Mesendoderm (in vitro differentiated cells): ENCODE results near the gene CARD18.

Experiments
- DNase-seq: peaks from one replicate; pipeline ENCODE4 v3.0.0; 2013
- H2AK5ac ChIP-seq: 2 replicates; pipeline ENCODE4 v1.6.1; 2013; ENCODE audit warnings: low read length, inconsistent platforms
- H2BK120ac ChIP-seq: 2 replicates; pipeline ENCODE4 v1.6.1; 2013; ENCODE audit warnings: low read depth, mild to moderate bottlenecking, low read length, moderate library complexity, mixed read lengths
- H2BK15ac ChIP-seq: replicated peaks from 2 replicates; pipeline ENCODE4 v1.6.1; 2013; ENCODE audit warnings: low read depth, mild to moderate bottlenecking, moderate library complexity
- H2BK5ac ChIP-seq: 2 replicates; pipeline ENCODE4 v1.6.1; 2013; ENCODE audit warnings: low read length, inconsistent platforms
- H3K18ac ChIP-seq: 2 replicates; pipeline ENCODE4 v1.6.1; 2013; ENCODE audit warnings: mild to moderate bottlenecking, low read length, mixed read lengths
- H3K23ac ChIP-seq: one replicate; pipeline ENCODE4 v1.6.1; 2013; ENCODE audit warnings: low read length
- H3K27ac ChIP-seq: 2 replicates; pipeline ENCODE4 v1.5.1; 2013; ENCODE audit warnings: low read depth, mild to moderate bottlenecking, inconsistent platforms, low read length, moderate library complexity
- H3K27me3 ChIP-seq: 2 replicates; pipeline ENCODE4 v1.6.1; 2013; ENCODE audit warnings: low read length, control low read depth, mild to moderate bottlenecking, inconsistent platforms; ENCODE audit not compliant: insufficient read depth, poor library complexity
- H3K36me3 ChIP-seq: 2 replicates; pipeline ENCODE4 v1.6.1; 2013; ENCODE audit warnings: low read length, inconsistent platforms; ENCODE audit not compliant: control insufficient read depth, insufficient read depth
- H3K4ac ChIP-seq: one replicate; pipeline ENCODE4 v1.6.1; 2013; ENCODE audit warnings: low read depth, mild to moderate bottlenecking, low read length, moderate library complexity
- H3K4me1 ChIP-seq: 2 replicates; pipeline ENCODE4 v1.6.1; 2013; ENCODE audit warnings: low read depth, low read length, inconsistent platforms; ENCODE audit not compliant: control insufficient read depth
- H3K4me2 ChIP-seq: 2 replicates; pipeline ENCODE4 v1.6.1; 2013; ENCODE audit warnings: low read length
- H3K4me3 ChIP-seq: 2 replicates; pipeline ENCODE4 v1.5.1; 2013; ENCODE audit warnings: mild to moderate bottlenecking, low read length
- H3K56ac ChIP-seq: one replicate; pipeline ENCODE4 v1.6.1; 2013; ENCODE audit warnings: low read length
- H3K79me1 ChIP-seq: 2 replicates; pipeline ENCODE4 v1.6.1; 2013; ENCODE audit warnings: low read length, inconsistent platforms
- H3K79me2 ChIP-seq: 2 replicates; pipeline ENCODE4 v1.6.1; 2013; ENCODE audit warnings: mild to moderate bottlenecking, low read length; ENCODE audit not compliant: control insufficient read depth, insufficient read depth
- H3K9ac ChIP-seq: 2 replicates; pipeline ENCODE4 v1.6.1; 2013; ENCODE audit warnings: low read length, inconsistent platforms
- H4K5ac ChIP-seq: one replicate; pipeline ENCODE4 v1.6.1; 2013; ENCODE audit warnings: low read length
- H4K8ac ChIP-seq: one replicate; pipeline ENCODE4 v1.6.1; 2013; ENCODE audit warnings: low read depth, mild to moderate bottlenecking, control low read depth, low read length, moderate library complexity
- WGBS: extraction: QIAGEN DNeasy Blood & Tissue Kit; methylation state at CpG from one replicate; pipeline ENCODE4 v1.1.7; 2013; ENCODE audit warnings: low lambda C conversion rate, missing lambda C conversion rate; ENCODE audit not compliant: insufficient coverage; ENCODE audit errors: extremely low coverage; 5-methylcytosine and 5-hydroxymethylcytosine counted together

The CARD18 gene

DNA sequence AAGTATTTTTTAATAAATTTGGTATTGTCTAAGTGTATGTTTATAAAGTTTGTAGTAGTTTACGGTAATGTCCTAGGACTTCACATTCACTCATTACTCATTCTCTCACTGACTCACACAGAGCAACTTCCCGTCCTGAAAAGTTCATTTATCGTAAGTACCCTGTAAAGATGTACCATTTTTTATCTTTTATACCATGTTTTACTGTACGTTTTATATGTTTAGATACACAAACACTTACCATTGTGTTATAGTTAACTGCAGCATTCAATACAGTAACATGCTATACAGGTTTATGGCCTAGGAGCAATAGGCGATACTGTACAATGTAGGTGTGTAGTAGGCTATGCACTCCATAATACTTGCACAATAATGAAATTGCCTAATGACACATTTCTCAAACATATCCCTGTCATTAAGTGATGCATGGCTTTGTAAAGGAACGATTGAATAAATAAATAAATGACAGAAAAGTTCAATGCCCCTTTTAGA lies 12.5 kb upstream of the CARD18 start:
- 100% methylated on average over 1 of the region's 6 CpGs for WGBS
- no peaks in the 10 kb centered on the region for H3K4me1 ChIP-seq

DNA sequence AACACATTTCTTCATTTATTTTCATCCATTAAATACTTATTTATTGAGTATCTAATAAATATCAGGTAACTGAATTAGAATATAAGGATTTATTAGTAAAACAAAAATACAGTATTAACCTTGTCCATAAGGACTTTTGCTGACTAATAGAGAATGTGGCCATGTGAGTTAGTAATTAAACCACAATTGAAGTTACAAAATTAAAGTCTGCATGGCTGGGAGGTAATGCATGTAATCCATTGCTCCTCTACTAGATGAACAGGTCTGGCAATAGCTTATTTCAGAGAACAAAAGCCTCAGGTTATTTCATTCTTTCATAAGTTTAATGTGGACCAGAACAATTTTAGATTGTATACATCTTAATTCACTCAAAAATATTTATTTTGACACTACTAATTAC lies 9.9 kb upstream of the CARD18 start:
- no peak overlapping the region for H3K4me2 ChIP-seq
- H3K27ac ChIP-seq: no peak overlapping the region
- no peak overlapping the region for H3K9ac ChIP-seq
- no peak overlapping the region for H3K56ac ChIP-seq
- no peak overlapping the region for H2BK120ac ChIP-seq
- H3K36me3 ChIP-seq: no peaks in the 10 kb centered on the region
- DNase-seq: no peak
- no peaks in the 10 kb centered on the region for H3K79me2 ChIP-seq
- H3K27me3 ChIP-seq: no peaks in the 10 kb centered on the region
- no peak overlapping the region for H3K4me3 ChIP-seq
- H3K4ac ChIP-seq: no peak overlapping the region
- no peak overlapping the region for H2BK15ac ChIP-seq
- H3K79me1 ChIP-seq: no peaks in the 10 kb centered on the region
- H4K5ac ChIP-seq: no peak overlapping the region
- H3K23ac ChIP-seq: no peak overlapping the region
- H2AK5ac ChIP-seq: no peak overlapping the region
- H2BK5ac ChIP-seq: no peak overlapping the region
- H3K18ac ChIP-seq: no peak overlapping the region
- no peak overlapping the region for H4K8ac ChIP-seq
- no peaks in the 10 kb centered on the region for H3K4me1 ChIP-seq

More for the DNA sequence above, 12.5 kb upstream of the CARD18 start:
- H3K9ac ChIP-seq: no peak overlapping the region
- H3K4ac ChIP-seq: no peak overlapping the region
- no peaks in the 10 kb centered on the region for H3K79me2 ChIP-seq
- no peak overlapping the region for H2BK120ac ChIP-seq
- no peak overlapping the region for H3K4me3 ChIP-seq
- H2BK5ac ChIP-seq: no peak overlapping the region
- H3K56ac ChIP-seq: no peak overlapping the region
- H2BK15ac ChIP-seq: no peak overlapping the region
- H3K36me3 ChIP-seq: no peaks in the 10 kb centered on the region
- no peak overlapping the region for H3K18ac ChIP-seq
- H2AK5ac ChIP-seq: no peak overlapping the region
- no peaks in the 10 kb centered on the region for H3K27me3 ChIP-seq
- no peak for DNase-seq
- H3K4me2 ChIP-seq: no peak overlapping the region
- no peak overlapping the region for H3K27ac ChIP-seq
- no peak overlapping the region for H4K8ac ChIP-seq
- H4K5ac ChIP-seq: no peak overlapping the region
- H3K23ac ChIP-seq: no peak overlapping the region
- no peaks in the 10 kb centered on the region for H3K79me1 ChIP-seq

DNA sequence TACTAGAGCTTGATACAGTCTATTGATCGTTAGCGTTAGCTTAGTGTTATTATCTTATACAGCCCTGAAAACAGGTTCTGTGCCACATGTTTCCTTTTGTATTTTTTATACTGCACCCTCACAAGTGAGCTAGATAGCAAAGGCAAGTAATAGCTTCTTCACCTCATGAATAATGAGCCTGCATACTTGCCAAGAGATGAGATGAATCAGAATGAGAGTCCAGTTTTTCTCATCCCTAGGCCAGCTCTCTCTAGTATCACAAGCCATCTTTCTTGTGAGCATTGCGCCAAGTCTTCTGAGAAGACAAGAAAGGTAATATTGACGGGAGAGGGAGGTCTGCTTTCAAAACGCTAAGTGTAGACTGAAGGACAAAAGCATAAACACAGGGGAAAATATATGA lies 8.7 kb upstream of the CARD18 start:
- Histone ChIP-seq H2AK5ac (no peak overlapping the region), H2BK5ac (no peak overlapping the region), H4K8ac (no peak overlapping the region), H3K4me3 (no peak overlapping the region), H3K9ac (no peak overlapping the region), H3K27ac (no peak overlapping the region), H2BK15ac (no peak overlapping the region), H3K56ac (no peak overlapping the region), H4K5ac (no peak overlapping the region), H3K23ac (no peak overlapping the region), H3K4me2 (no peak overlapping the region), H3K4me1 (no peaks in the 10 kb centered on the region), H3K18ac (no peak overlapping the region), H3K36me3 (no peaks in the 10 kb centered on the region), H3K27me3 (no peaks in the 10 kb centered on the region), H3K79me2 (no peaks in the 10 kb centered on the region), H2BK120ac (no peak overlapping the region), H3K4ac (no peak overlapping the region), H3K79me1 (no peaks in the 10 kb centered on the region)
- WGBS: no CpG with 5 or more reads among the region's 5 CpGs
- no peak for DNase-seq

DNA sequence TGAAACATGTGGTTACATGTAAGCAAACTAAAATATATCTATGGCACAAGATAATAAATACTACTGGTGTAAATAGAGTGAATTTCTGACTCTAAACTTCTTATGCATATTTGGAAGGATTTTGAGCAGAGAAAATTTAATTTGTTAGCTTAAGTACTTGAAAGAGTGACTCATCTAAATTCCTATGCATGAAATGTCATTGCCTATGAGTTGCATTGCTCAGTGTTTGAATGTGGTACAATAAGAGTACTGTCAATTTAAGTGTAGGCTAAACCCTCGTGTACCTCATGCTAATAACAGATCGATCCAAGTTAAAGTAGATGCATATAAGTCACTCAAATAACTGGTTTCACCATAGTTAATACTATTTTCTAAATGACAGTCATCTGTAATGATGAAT lies 5.3 kb upstream of the CARD18 start:
- Histone ChIP-seq H2BK120ac (no peak overlapping the region), H3K79me2 (no peaks in the 10 kb centered on the region), H3K23ac (no peak overlapping the region), H3K56ac (no peak overlapping the region), H3K4me2 (no peak overlapping the region), H3K36me3 (no peaks in the 10 kb centered on the region), H2BK15ac (no peak overlapping the region), H3K4ac (no peak overlapping the region), H3K18ac (no peak overlapping the region), H2BK5ac (no peak overlapping the region), H3K27me3 (no peaks in the 10 kb centered on the region), H3K4me3 (no peak overlapping the region), H3K79me1 (no peaks in the 10 kb centered on the region), H2AK5ac (no peak overlapping the region), H4K5ac (no peak overlapping the region), H4K8ac (no peak overlapping the region), H3K4me1 (no peaks in the 10 kb centered on the region), H3K27ac (no peak overlapping the region), H3K9ac (no peak overlapping the region)
- DNase-seq: peak; percentile 2
- WGBS: no CpG with 5 or more reads among the region's 2 CpGs

DNA sequence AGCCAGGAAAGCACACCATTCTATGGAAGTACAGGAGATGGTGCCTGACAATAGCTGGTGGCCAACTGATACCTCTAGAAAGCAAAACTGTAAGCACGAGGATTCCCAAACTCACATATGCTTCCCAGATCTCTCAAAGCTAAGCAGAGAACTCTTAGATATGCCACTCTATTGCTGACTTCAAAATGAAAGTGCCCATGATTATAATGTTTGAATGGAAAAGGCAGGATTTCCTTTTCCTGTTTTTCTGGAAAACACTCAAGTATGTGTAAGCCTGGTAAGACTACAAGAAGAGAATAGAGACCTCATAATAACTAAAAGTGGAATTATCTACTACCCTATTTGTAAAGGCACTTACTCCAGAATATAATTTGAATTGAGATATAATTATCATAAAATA lies 2.6 kb upstream of the CARD18 start:
- no peak for DNase-seq
- H4K5ac ChIP-seq: no peak overlapping the region
- H3K4me1 ChIP-seq: no peaks in the 10 kb centered on the region
- H3K27me3 ChIP-seq: no peaks in the 10 kb centered on the region
- no peak overlapping the region for H3K4me2 ChIP-seq
- no peak overlapping the region for H4K8ac ChIP-seq
- H3K79me2 ChIP-seq: no peaks in the 10 kb centered on the region
- no peaks in the 10 kb centered on the region for H3K36me3 ChIP-seq
- H2BK5ac ChIP-seq: no peak overlapping the region
- no peak overlapping the region for H2BK15ac ChIP-seq
- no peak overlapping the region for H3K18ac ChIP-seq
- no peaks in the 10 kb centered on the region for H3K79me1 ChIP-seq
- no CpG with 5 or more reads among the region's 1 CpG for WGBS
- no peak overlapping the region for H3K23ac ChIP-seq
- H2AK5ac ChIP-seq: no peak overlapping the region
- no peak overlapping the region for H3K4ac ChIP-seq
- H2BK120ac ChIP-seq: no peak overlapping the region
- no peak overlapping the region for H3K27ac ChIP-seq
- no peak overlapping the region for H3K4me3 ChIP-seq
- H3K9ac ChIP-seq: no peak overlapping the region
- H3K56ac ChIP-seq: no peak overlapping the region

DNA sequence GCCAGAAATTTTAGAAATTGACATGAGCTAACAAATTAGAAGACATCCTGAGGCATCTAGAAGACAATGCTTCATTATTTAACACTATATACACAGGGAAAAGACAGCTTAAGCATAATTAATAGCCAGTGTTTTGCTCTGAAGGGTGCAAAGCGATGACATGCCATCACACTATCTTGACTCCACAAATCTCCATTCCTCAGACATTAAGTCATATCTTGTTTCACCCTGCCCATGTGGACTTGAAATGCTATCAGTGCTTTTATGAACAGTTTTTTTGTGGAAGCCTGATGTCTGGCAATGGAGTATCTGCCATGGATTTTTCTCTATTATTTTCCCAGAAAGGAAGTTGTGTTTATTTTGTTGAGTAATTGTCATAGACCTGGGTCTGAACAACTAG lies 2.3 kb downstream of the CARD18 start:
- H3K56ac ChIP-seq: no peak overlapping the region
- H2BK5ac ChIP-seq: no peak overlapping the region
- no peaks in the 10 kb centered on the region for H3K27me3 ChIP-seq
- no peak overlapping the region for H3K4me2 ChIP-seq
- H3K4me1 ChIP-seq: no peaks in the 10 kb centered on the region
- no peak overlapping the region for H3K18ac ChIP-seq
- H2AK5ac ChIP-seq: no peak overlapping the region
- no peaks in the 10 kb centered on the region for H3K79me1 ChIP-seq
- no peaks in the 10 kb centered on the region for H3K36me3 ChIP-seq
- H2BK15ac ChIP-seq: no peak overlapping the region
- no CpG with 5 or more reads among the region's 1 CpG for WGBS
- no peak overlapping the region for H3K4me3 ChIP-seq
- H2BK120ac ChIP-seq: no peak overlapping the region
- no peak overlapping the region for H3K4ac ChIP-seq
- H4K8ac ChIP-seq: no peak overlapping the region
- no peak overlapping the region for H3K27ac ChIP-seq
- H3K9ac ChIP-seq: no peak overlapping the region
- no peak overlapping the region for H4K5ac ChIP-seq
- H3K23ac ChIP-seq: no peak overlapping the region
- no peaks in the 10 kb centered on the region for H3K79me2 ChIP-seq
- no peak for DNase-seq
